ENCODE measurements around the gene LPGAT1.

Gene LPGAT1

DNA sequence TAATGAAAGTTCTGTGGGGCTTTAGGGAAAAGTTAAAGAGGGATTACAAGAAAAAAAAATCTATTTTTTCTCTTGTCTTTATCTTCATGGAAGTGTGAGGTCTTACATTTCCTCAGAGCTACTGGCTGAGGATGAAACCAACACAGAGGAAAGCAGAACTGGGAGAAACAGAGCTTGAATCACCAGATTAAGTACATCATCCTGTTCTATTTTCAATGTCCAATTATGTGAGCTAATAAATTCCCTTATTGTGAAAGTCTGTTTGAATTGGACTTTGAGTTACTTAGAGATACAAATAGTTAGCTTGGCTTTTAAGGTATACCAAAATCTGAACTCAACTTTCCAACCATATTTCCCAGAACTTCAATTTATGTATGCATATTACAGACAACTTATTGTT, 69.2 kb downstream of the LPGAT1 start:
- no peak for DNase-seq

DNA sequence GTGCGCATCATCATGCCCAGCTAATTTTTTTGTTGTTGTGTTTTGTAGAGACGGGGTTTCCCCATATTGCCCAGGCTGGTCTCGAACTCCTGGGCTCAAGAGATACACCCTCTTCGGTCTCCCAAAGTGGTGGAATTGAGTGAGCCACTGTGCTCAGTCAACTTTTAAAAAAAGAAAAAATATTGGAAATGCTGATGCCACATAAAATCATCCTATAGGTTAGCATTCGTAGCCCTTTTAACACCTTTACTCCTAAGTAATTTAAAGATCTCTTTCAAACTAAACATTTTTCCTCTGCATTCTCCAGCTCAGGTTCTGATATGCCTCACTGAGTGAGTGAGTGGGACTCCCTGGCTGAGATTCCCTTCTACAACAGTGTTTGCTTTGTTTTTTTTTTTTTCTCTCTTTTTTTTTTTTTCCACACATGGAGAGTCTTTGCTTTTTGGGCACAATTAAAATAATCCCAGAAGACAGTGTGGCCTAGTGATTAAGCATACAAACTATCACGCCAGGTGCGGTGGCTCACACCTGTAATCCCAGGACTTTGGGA, 74.0 kb downstream of the LPGAT1 start:
- DNase-seq = no peak

DNA sequence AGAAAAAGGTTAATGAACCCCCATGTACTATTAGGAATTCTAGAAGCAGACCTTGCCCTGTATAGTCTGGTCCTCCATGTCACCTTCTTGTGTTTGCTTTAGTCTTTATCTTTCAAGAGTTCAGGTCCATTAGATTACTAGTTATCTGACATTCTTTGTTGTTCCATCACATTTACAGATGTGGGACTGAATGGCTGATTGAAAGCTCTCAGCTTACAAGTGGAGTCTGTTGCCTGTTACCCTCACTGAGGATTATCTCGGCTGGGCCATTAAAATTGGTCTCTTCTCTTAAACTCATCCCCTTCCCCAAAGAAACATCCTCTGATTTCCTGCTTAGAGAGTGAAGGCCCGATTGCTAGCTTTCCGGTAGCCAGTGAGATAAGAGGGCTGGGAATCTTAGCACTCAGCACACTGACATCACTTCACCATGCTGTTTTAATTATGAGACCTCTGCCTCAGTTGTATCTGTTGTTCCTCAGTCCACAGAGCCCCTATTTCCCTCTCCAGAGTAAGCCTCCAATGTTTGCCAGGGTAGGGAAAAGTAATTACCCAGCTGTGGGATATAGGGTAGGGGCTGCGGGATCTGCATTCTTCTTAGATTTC, 76.8 kb downstream of the LPGAT1 start:
- DNase-seq = no peak

DNA sequence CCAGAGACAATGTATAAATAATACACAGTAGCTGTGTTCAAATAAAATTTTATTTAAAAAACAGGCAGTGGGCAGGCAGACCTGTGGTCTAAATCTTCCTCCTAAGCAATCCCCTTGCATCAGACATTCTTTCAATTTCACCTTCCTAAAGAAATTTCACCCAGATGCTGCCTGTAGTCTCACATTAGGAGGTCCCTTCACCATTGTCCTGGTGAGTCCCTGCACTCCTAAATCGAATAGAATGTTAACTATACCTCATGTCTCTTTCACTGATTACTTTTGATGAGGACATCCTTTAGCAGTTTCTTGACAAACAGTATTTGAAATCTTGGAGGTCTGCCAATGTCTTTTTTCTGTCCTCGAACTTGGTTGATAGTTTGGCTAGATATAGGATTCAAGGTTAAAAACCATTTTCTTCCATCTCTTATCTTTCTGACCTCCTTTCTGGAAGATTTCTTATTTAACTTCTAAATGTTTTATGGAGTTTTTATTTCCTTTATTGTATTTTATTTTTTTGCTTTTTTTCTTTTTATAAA, 77.5 kb downstream of the LPGAT1 start:
- no peak for DNase-seq

DNA sequence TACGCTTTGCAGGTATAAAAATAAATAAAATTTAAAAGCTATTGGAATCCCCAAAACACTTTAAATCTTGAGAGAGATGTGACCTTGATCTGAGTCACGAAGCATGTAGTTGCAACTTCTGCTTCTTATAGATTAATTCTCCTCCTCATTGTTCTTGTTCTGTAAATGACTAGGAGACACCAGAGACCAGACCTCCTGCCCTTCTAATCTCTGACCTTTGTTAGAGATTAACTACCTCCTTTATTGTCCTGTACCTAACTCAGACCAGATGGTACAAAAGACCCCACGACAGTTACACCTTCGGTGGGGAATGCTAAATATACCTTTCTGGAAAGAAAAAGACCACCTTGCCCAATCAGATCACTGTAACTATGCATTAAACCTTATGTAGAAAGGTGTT, 78.2 kb downstream of the LPGAT1 start:
- DNase-seq = no peak

DNA sequence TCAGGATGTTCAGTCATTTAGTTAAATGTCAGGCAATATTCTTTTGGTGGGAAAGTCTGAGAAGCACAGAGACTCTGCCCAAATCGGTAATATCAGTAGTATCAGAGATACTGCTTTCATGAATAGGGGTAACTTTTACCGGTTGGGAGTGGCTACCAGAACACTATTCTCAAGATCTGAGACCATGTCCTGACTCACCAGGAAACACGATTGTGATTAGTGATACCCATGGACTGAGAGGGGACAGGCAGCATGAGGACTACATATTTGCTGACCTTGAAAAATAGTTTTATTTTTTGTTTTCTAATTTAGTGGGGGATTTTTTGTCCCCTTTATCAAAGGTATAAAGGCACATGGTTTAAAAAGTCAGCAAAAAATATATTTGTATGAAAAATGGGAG, 79.1 kb downstream of the LPGAT1 start:
- DNase-seq = no peak

DNA sequence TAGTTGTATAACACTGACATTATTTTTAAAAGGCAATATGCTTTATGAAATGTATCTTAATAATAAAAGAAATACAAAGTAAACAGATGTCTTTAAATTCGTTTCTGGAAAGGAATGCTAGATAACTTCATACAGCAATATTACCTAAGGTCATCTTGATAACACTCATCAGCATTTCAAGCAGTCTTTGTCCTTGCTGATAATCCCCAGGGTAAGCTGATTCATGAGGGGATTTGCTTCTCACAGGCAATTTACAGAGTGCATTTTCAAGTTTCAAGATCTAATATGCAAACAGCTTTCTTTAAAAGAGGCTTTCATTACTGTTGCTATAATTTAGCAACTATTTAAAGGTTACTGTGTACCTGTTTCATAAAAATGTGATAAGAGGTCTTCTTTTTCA, 80.0 kb downstream of the LPGAT1 start:
- DNase-seq = no peak

DNA sequence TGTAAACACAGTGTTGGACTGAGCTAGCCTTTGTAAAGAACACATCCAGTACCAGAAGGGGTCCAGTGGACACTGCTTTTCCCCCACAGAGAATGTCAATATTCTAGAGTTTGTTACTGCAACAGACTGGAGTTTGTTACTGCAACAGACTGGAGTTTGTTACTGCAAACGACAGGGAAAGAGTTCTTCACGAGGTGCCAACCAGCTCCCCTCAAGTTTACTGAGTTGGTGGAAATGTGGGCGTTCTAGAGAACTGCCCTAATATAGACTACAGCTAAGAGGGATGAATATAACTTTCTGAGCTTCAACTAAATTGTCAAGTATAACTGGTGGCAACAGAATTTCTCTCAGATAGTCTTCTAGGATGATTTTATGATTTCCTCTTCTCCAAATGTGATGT, 81.3 kb downstream of the LPGAT1 start:
- DNase-seq = no peak

DNA sequence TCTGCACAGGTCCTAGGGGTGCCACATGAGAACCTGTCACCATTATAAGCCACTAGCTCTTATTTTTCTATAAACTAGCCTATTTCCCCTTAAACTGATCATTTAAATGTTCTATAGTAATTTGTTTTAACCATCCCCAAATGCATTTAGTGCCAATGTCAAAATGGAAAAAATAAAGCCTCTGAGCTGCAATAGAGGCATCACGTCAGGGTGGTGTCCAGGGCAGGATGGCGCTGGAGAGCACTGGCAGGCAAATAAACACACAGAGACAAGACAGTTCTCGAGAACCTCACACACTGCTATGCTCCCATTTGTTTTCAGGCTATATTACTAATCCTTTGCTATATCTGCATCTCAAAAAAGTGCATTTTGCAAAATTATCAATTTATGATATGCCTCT, 81.8 kb downstream of the LPGAT1 start:
- no peak for DNase-seq

DNA sequence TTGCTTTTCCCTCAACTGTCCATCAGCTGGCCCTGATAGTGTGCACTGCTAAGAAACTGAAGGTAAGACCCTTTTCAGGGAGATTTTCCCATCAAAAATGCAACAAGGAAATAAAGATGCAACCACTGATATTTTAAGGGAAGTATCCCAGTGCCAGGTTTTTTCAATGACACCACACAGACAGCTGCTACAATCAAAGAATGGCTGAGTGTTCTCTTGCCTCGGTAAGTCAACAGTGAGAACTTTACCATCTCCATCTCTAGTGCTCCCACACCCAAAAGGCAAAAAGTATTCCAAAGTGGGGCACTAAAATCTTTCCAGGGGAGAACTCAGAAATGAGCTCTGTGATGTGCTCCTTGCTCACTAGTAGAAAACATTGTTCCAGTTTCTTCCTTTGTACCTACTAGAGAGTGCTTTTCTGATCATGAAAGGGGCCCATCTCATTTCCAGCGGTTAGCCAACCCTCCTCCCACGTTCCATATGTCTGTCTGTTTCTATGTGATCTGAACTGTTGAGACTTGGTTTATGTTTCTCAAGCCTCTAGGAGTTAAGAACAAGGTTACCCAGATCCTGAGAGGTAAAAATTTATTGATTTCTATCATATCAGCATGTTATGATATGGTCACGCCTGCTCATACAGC, 87.6 kb downstream of the LPGAT1 start:
- no peak for DNase-seq

DNA sequence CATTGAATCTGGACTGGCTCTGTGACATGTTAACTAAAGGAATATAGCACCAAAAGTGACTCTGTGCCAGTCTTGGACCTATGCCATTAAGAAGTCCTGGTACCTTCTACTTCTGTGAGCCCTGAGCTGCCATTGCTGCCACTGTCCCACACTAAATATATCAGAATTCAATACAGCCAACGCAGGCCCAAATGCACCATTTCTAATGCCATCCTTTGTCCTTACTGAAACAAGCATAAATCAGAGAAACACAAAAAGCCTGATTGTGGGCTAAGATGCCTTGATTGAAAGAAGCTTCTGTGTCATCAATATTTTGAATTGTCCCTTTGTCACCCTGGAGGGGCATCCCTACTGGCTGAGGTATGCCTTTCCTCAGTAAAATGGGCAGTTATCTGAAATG, 88.3 kb downstream of the LPGAT1 start:
- DNase-seq = no peak

DNA sequence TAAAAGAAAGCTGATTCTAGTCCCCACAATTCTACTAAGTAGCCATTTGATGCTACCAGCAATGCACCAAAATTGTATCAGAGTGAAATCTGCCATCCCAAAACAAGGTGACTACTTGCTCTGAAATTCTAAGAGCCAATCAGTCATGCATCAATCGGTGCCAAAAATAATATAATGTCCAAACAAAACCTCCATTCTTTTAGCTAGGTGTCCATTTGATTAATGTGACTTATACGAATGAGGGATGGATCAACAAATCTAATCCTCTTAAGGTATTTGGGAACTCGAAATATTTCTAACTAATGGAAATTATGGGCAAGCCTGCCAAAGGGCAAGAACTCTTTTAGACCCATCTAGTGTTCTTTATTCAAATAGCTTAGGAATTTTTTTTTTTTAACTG, 88.8 kb downstream of the LPGAT1 start:
- DNase-seq = peak; percentile 3

DNA sequence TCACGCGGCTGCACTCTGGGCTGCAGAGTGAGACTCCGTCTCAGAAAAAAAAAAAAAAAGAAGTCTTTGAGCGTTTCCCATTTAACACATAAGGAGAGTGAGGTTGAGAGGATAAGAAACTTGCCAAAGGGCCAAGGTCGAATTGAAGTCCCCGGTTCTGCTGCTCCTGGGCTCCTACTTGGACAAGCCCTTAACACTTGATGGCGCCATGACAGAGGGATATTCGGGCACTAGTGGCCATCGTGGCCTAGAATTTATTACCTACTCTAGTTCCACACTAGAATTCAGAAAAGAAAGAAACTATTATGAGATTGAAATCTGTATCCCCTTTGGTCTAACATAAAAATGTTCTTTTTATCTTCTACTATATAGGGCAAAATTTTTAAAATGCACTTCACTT, 89.4 kb downstream of the LPGAT1 start:
- DNase-seq = no peak

DNA sequence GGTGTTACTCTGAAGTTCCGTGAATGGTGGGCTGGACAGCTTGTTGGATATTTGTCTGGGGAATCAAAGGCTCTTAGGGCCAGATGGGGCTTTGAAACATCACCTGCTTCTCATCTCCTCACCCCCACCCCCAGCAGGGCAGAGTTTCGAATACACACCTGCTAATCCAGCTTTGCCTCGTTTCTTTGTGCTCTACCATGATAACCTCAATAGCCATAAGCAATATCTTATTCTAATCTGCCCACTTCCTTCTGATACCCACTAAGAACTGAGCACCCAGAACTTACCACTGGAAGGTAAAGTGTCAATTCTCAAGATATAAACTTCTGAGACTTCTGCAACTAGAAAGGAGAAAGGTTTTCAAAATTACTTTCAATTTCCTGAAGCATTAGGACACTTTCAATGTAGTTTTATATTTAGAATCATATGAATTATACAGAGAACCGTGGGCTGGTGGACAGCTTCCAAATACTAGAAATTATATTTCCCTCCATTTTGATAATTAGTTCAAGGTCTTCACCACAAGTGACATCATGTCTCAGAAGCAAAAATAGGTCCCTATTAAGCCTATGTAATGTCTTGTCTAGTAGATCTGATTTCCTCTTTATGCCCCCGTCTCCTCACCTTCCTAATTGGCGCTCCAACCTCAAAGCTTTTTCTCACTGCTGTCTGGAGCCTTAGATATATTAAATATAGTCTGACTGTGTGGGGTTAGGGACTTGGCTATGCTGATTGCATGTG, 90.7 kb downstream of the LPGAT1 start:
- no peak for DNase-seq

DNA sequence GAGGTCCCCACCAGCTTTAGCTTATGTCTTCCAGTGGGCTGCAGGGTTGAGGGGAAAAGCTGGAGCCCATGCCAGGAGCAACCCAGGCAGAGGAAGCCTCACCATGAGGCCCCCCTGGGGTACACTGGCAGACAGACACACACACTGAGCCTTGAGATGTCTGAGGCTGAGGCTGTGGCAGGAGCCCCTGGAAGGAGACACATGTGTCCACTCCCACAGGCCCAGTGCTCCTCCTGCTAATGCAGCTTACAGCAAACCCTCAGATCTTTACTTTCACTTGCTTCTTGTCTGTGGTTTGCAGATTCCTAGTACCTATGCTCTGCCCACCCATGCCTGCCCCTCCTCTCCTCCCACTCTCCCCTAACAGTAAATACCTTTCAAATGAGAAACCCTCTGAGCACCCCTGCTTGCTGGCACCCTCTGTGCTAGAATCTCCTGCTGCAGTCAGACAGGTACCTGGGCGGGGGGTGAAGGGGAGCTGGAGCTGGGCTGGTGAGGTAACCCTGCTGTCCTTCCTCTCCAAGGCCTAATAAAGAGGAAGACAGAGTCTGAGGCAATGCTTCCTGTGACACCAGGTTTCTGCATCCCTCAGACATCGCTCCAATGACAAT, 91.8 kb downstream of the LPGAT1 start:
- no peak for DNase-seq

DNA sequence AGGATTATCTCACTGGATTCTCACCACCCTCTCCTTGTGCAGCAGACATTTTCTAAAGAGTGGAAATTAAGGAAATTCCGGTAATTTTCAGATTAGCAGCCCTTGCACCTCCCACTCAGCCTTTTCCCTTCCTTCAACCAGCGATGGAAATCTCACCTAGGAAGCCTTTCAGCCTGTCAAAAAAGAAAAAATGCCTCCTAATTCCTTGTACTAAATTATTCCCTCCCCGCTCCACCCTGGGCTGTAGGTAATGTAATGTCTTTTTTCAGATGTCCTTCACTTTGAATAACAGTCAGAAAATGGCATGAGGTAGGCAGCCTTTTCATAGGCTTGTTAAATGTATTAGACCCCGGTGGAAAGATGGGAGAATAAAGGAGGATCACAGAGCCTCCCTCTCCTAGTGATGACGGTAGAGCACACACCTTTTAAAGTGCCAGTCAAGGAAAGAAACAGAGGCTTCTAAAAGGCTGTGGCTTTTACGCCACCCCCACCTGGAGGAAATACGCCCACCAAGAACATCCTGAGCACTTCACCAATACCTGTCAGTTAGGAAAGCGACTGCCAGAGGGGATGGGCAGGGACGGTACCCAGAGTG, 92.4 kb downstream of the LPGAT1 start:
- no peak for DNase-seq

DNA sequence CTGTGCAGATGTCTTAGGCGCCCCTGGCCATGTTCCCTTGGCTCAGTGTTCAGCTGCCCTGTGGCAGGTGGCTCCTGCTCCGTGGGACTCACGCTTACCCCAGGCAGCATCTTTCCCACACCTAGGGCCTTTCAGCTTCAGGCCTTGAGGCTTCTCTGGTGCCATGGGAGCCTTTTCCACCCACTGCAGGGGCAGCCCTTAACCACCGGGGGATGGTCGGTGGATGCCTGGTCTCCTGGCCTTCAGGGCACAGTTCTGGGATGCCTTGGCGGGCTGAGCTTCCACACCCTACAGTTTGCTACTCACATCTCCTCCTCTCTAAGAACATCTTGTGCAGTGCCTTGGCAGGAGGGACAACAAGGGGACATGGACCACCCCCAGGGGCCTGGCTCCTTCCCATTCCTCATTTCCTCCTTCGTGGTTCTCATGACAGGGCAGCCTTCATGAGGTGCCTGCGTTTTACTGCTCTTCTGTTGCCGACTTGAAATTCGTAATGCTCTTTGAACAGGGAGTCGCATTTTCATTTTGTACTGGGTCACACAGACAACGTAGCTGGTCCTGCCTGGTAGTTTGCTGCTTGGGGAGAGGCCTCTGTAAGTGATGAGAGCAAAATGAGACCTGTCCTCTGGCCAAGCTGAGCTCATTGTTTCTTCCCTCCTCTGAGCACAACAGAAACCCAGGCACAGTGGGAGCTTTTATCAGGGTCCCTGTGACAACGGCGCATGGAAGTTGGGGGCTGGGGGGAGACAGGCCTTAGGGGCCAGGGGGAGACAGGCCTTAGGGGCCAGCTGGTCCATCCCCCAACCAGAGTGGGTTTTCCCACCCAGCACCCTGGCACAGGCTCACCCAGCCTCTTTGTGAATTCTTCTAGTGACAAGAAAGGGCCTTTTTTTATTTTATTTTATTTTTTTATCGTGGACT, 93.2 kb downstream of the LPGAT1 start:
- DNase-seq = no peak

DNA sequence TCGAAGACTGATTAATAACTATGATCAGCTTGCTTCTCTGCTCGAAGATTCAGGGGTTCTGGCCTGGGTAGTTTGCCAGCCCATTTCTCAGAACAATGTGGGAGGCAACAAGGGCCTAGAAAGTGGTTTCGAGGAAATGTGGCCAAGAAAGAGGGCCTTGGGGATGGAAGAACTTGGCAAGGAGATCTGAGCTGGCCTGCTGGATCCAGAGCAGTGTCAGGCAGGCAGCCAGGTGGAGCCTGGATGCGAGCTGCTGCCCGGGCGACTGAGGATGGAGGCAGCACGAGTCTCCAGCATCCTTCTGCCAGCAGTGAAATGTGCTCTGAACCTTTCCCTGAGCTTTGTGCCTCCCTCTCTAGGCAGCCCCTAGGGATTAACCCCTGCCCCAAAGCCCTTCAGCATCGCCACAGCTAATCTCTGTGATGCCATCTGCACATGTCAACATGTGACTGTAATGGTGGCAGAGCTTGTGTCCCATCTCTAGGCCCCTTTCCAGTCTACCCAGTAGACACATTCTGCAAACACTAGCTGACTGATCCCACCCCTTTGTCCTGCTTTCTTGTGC, 94.1 kb downstream of the LPGAT1 start:
- DNase-seq = no peak

DNA sequence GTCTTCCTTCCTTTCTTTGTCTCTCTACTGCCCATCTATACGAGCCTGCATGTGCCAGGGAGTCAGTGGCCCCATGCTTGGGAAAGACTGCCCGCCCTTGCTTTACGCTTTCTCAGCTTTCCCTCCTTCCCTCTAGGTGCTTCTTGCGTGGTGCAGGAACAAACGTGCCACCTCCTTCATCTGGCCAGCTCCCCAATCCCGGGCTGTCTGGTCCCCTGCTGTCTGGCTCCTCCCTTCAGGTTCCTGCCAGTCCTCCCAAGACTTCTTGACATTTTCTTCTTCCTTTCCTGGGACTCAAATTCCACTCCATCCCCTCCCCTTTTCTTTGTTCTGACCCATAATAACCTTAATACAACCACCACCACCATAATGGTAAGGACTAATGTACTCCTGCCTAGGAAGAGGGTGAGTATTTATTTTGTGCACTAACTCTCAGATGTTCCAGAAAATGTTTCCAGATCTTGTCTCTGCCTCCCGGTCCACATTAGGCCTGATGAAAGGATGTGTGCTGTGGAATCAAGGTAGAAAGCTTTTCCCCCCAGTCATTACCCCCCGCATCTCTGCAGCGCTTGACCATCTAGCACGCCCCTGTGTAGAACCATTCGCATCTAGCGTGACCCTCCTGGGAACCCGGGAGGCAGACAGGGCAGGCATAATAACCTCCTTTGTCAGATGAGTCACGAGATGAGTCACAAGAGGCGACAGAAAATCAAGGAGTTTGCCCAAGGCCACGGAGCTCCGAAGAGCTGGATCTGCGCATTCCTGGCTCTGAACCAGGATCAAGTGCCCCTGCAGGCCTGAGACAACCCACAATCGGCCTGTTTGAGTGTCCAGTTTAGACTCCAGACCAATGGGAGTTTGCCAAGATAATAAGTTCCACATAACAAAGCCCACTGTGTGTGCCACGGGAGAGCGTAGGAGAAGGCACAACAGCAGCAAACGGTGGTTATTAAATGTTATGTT, 95.1 kb downstream of the LPGAT1 start:
- peak; percentile 72 for DNase-seq

DNA sequence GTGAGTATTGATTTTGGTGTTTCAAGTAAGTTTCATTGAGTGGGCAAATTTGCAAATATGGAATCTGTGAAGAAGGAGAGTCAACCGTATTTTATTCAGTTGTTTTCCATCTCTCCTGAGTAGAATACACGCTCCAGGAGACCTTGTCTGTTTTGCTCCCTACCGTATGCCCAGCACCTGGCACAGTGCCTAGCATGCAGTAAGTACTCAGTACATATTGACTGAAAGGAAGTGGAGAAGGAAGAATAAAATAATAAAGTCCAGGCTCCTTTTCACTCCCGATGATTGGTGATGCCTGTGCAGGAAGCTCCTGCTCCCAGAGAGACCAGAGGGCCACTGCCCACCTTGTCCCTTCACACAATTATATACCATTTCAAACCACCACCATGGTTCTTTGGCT, 95.8 kb downstream of the LPGAT1 start:
- DNase-seq = no peak

Data from fibroblast of skin of abdomen (primary cell).